Brain microvascular endothelial cell (primary cell): ENCODE measurements around the gene FAM219A.
A peak's percentile ranks its signal among the peaks of the same experiment; 100 is the strongest.

Source experiments
- DNase-seq: peaks from one replicate; pipeline ENCODE4 v3.0.0-alpha.2; 2020
- H3K27ac ChIP-seq: fragments of 250-450 bp; sonication (Bioruptor Pico); 2 replicates; pipeline ENCODE4 v1.5.1; 2020; ENCODE audit warnings: mild to moderate bottlenecking, moderate library complexity
- H3K27me3 ChIP-seq: fragments of 250-450 bp; sonication (Bioruptor Pico); replicated peaks from 2 replicates; pipeline ENCODE4 v1.5.1; 2020; ENCODE audit warnings: mild to moderate bottlenecking
- H3K36me3 ChIP-seq: fragments of 250-450 bp; sonication (Bioruptor Pico); replicated peaks from 2 replicates; pipeline ENCODE4 v1.5.1; 2020; ENCODE audit warnings: mild to moderate bottlenecking
- H3K4me3 ChIP-seq: 2 replicates; pipeline ENCODE4 v1.5.1; 2011; ENCODE audit warnings: low read depth, mild to moderate bottlenecking, control low read depth, low read length, moderate library complexity
- in situ Hi-C: cut with HindIII; loops from 2 replicates; pipeline ENCODE4 v1.10.0; 2017; ENCODE audit warnings: low sequenced_read_pairs, low pct_ligation_motif_present
- TF ChIP-seq, protein P1 (sequence below): IDR thresholded peaks from 2 replicates; pipeline ENCODE4 v1.5.1; 2011; ENCODE audit warnings: low read depth, mild to moderate bottlenecking, moderate library complexity, low read length, control low read depth, inconsistent platforms; ENCODE audit errors: missing control alignments

FAM219A gene

DNA sequence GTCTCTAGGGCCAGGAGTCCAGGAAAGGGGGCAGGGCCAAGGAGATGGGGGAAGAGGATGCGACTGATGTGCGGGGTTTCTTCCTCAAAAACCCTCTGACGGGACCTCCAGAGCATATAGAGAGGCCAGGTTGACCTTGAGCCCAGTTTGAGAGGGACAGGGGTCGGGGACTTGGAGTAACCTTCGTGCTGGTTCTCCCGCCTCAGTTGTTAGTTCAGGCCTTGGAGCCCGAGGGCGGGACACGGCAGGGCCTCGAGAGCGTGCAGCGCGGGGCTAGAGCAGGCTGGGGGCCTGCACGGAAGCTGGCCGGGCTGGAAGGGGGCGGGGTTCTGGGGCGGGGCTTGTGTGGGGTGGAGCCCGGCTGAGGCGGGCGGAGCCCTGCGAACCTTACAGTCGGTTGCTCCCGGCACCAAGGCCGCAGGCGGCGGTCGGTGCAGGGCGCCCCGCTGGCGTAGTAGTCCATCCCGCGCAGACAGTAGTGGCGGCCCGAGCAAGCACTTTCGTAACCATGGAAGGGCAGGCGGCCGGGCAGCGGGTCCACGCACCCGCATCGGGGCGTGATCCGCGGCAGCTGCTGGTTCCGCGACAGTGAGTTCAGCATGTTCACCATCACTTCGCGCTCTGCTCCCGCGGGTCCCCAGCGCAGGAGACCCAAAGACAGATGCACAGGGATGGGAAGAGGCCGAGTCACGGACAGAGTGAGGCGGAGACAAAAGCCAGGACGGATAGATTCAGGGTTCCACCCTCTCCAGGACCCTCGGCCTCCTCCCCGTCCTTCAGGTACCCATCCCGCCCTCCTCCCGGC lies 77.7 kb downstream of the FAM219A start:
- TF ChIP-seq, protein P1, sequence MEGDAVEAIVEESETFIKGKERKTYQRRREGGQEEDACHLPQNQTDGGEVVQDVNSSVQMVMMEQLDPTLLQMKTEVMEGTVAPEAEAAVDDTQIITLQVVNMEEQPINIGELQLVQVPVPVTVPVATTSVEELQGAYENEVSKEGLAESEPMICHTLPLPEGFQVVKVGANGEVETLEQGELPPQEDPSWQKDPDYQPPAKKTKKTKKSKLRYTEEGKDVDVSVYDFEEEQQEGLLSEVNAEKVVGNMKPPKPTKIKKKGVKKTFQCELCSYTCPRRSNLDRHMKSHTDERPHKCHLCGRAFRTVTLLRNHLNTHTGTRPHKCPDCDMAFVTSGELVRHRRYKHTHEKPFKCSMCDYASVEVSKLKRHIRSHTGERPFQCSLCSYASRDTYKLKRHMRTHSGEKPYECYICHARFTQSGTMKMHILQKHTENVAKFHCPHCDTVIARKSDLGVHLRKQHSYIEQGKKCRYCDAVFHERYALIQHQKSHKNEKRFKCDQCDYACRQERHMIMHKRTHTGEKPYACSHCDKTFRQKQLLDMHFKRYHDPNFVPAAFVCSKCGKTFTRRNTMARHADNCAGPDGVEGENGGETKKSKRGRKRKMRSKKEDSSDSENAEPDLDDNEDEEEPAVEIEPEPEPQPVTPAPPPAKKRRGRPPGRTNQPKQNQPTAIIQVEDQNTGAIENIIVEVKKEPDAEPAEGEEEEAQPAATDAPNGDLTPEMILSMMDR = no peak
- in situ Hi-C loops = no loop called here
- DNase-seq = peak; percentile 51
- H3K27me3 ChIP-seq = no peaks in the 10 kb centered on the region
- no peaks in the 10 kb centered on the region for H3K36me3 ChIP-seq
- no peak overlapping the region for H3K27ac ChIP-seq
- peak overlapping the region; percentile 57 for H3K4me3 ChIP-seq

DNA sequence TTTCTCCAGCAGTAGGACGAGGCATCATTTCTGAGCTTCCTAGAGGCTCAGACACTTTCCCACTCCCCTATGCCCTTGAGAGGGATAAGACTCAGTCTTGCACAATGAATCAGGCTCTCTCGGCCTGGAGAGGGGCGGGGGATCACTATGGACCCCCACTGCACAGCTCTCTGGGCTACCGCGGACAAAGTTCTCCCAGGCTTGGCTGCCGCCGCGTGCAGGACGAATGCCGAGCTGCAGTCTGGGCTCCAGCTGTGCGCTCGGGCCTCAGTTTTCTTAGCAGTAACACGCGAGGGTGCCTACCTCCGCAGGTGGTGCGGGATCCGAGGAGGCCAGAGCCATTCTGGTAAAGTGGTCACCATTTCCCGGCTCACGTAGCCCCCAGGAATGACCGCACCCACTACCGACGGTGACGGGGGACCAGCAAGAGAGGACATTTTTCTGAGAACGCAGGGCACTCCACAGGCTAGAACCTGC lies 78.3 kb downstream of the FAM219A start:
- in situ Hi-C loops = no loop called here
- Histone ChIP-seq H3K36me3 (no peaks in the 10 kb centered on the region), H3K4me3 (peak overlapping the region; percentile 54), H3K27ac (no peak overlapping the region), H3K27me3 (no peaks in the 10 kb centered on the region)
- DNase-seq = no peak
- TF ChIP-seq, protein P1 = no peak

DNA sequence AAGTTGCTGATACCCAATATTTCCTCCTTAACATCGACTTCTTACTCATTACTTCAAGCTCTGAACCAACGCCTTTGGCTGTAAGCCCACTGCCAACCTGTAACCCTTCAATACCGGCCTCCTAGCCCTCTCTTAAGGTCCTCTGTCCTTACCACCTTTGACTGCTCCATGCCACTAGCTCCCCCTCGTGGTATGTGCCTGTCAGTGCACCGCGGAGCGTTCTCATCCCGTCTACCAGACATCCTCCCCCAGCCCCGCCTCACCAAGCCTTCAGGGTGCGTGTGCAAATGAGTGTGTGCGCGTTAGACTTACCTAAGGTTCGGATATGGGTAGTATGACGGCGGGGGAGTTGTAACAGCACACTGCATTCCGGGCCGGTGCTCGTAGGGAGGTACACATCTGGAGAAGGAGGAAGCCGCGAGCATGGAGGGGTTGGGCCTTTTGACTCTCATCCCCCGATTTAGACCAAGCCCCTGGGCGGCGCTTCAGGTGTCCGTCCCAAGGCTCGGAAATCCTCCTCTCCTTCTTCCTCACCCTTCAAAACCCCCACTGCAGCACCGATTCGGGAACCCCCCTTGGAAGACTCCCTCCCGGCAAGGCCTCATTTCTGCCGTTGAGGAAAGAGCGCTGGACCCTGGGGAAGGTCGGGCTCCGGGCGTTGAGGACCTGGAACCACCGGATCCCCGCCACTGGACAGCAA lies 78.9 kb downstream of the FAM219A start:
- Histone ChIP-seq H3K27ac (no peak overlapping the region), H3K27me3 (no peaks in the 10 kb centered on the region), H3K4me3 (peak overlapping the region; percentile 54), H3K36me3 (no peaks in the 10 kb centered on the region)
- TF ChIP-seq, protein P1 = peak; percentile 99
- peak; percentile 79 for DNase-seq
- in situ Hi-C loops = no loop called here

DNA sequence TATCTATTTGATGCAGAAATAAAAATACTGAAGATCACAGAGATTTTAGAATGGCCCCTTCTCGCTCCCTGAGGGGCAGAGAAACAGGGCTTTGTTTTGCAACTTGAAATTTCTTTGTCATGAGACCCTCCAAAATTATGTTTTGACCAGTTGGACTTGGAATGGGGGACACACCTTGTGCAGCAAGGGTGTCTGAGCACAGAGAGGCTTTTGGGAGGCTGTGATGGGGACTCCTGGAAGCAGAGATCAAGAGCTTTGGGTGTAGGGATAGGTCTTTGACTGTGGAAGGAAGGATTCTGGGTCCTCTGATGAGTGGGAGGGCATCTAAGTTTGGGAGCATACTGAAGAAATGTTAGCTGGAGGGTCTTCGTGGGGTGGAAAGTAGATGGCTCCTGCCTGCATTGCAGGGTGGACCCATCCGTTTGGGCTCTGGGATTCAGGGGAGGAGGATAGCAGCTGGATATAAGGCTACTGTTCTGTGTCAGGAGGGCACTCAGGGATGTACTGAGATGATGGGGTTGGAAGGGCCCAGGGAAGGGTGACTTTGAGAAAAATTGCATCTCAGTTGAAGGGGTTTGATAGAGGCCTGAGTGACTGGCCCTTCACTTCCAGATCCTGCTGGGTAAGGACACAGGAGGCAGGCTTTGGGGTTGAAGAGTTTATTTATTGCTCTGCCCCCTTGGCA lies 79.9 kb downstream of the FAM219A start:
- H3K27ac ChIP-seq = no peak overlapping the region
- H3K27me3 ChIP-seq = no peaks in the 10 kb centered on the region
- in situ Hi-C loops = no loop called here
- no peak overlapping the region for H3K4me3 ChIP-seq
- no peak for DNase-seq
- TF ChIP-seq, protein P1 = no peak
- H3K36me3 ChIP-seq = no peaks in the 10 kb centered on the region

DNA sequence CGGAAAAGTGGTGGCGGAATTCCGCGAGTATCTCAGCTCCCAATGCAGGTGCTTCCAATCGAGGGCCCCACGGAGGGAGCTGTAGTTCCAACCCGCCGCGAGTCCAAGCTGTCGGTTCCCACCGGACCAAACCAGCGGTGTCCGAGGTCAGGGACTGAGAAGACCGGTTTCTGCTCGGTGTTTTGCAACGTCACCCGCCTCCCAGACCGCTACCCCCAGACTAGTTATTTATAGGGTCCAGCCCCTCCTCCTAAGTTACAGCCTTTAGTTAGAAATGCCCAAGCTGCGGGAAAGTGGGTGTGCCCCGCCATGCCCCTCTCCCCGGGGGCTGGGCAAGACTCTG lies 81.0 kb downstream of the FAM219A start:
- TF ChIP-seq, protein P1 = no peak
- in situ Hi-C loops = no loop called here

More for the DNA sequence above, 81.0 kb downstream of the FAM219A start:
- peaks cover 8% of the 10 kb centered on the region for H3K27me3 ChIP-seq
- no peak overlapping the region for H3K27ac ChIP-seq
- H3K4me3 ChIP-seq = peak overlapping the region; percentile 72
- no peaks in the 10 kb centered on the region for H3K36me3 ChIP-seq
- no peak for DNase-seq
